ENCODE measurements around the gene PTPRB.

GRCh38 chr12:70619471-70620152 lies 17.6 kb downstream of the PTPRB start:
- TF ChIP-seq, protein P1, sequence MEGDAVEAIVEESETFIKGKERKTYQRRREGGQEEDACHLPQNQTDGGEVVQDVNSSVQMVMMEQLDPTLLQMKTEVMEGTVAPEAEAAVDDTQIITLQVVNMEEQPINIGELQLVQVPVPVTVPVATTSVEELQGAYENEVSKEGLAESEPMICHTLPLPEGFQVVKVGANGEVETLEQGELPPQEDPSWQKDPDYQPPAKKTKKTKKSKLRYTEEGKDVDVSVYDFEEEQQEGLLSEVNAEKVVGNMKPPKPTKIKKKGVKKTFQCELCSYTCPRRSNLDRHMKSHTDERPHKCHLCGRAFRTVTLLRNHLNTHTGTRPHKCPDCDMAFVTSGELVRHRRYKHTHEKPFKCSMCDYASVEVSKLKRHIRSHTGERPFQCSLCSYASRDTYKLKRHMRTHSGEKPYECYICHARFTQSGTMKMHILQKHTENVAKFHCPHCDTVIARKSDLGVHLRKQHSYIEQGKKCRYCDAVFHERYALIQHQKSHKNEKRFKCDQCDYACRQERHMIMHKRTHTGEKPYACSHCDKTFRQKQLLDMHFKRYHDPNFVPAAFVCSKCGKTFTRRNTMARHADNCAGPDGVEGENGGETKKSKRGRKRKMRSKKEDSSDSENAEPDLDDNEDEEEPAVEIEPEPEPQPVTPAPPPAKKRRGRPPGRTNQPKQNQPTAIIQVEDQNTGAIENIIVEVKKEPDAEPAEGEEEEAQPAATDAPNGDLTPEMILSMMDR (conservative IDR thresholded peaks at IDR 0.05), result no peak
- no peak for TF ChIP-seq EZH2 (IDR thresholded peaks at IDR 0.05; ENCODE audit: low read depth)

Measured in PC-9 (cell line).